SK-N-MC (cell line): ENCODE data around the gene ADAM21.

Source experiments
- EZH2 ChIP-seq: fragments of 200-600 bp; sonication (generic); IDR thresholded peaks from one replicate; pipeline ENCODE4 v1.6.1; 2017; ENCODE audit warnings: antibody characterized with exemption
- POLR2AphosphoS5 ChIP-seq: IDR thresholded peaks from 2 replicates; pipeline ENCODE4 v1.6.1; 2012; ENCODE audit warnings: mild to moderate bottlenecking, low read depth, low read length, borderline replicate concordance

DNA sequence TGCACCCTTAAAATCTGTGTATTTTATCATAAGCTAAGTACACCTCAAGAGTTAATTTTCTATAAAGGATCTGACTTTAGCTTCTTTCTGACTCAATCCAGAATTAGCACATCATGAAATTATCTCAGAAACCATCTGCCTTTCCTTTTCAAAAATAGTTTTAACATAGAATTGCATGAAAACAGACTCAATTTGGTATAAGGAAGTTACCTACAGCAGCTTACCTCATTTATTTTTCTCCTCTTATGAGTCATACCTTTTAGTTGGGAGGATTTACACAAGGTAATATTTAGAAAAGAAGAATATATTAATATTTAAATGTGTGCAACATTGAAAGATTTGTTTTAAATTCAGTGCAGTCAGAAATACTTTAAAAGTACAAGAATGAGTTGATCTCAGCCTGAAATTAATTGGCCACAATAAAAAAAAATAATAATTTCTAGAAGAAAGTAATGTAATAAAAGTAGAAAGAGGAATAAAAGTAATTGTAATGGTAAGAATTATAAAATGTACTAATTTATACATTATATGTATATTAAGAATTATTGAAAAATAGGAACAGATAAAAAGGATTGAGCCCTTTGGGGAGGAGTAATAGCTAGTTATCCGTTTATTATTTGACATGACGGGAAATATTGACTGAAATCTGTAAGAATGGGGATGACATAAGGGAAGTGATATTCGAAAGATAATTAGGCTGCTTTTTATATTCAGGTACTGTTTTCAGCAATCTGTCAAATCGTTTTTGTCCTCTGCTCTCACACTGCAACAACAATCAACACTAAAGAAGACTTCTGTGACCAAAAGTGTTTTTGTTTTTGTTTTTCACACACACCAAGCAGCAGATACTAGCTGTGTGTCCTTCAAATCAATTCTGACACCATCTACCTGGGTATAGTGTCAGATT is 20.5 kb downstream of the ADAM21 start:
- no peak for TF ChIP-seq EZH2
- no peak for TF ChIP-seq POLR2AphosphoS5
